Activated CD8-positive, alpha-beta memory T cell treated with anti-CD3 and anti-CD28 coated beads, Interleukin-2, amount 50 U/mL, for 4 hours (primary cell): Measurements from ENCODE around the gene RBM39.
"Not testable (repeated sequence)": the region's sequence is repeated elsewhere in the genome, so short reads cannot be mapped to it uniquely, and the experiment has no call there.

Experiments
- DNase-seq: peaks from one replicate; pipeline ENCODE4 v3.0.0-alpha.2; 2020

Gene RBM39

GRCh38 chr20:35724321-35725230 is 17.5 kb downstream of the RBM39 start:
- DNase-seq = no peak

GRCh38 chr20:35723652-35724320 is 18.3 kb downstream of the RBM39 start:
- not testable (repeated sequence) for DNase-seq

GRCh38 chr20:35723275-35723639 is 18.8 kb downstream of the RBM39 start:
- DNase-seq = not testable (repeated sequence)

GRCh38 chr20:35721621-35722020 is 20.4 kb downstream of the RBM39 start:
- DNase-seq = no peak

- no peak for DNase-seq
Measured at GRCh38 chr20:35721219-35721618, 20.8 kb downstream of the RBM39 start.

- DNase-seq = no peak
Measured at GRCh38 chr20:35720165-35721123, 21.6 kb downstream of the RBM39 start.

GRCh38 chr20:35719717-35720116 is 22.3 kb downstream of the RBM39 start:
- no peak for DNase-seq

GRCh38 chr20:35718972-35719635 is 23.0 kb downstream of the RBM39 start:
- no peak for DNase-seq

GRCh38 chr20:35718321-35718720 is 23.7 kb downstream of the RBM39 start:
- DNase-seq = not testable (repeated sequence)

GRCh38 chr20:35716330-35716729 is 25.7 kb downstream of the RBM39 start:
- DNase-seq = no peak

GRCh38 chr20:35715652-35716051 is 26.4 kb downstream of the RBM39 start:
- DNase-seq = no peak

- no peak for DNase-seq
Measured at GRCh38 chr20:35714127-35714526, 27.9 kb downstream of the RBM39 start.

- not testable (repeated sequence) for DNase-seq
Measured at GRCh38 chr20:35713120-35713519, 28.9 kb downstream of the RBM39 start.

- no peak for DNase-seq
Measured at GRCh38 chr20:35711588-35712209, 30.4 kb downstream of the RBM39 start.

GRCh38 chr20:35710884-35711587 is 31.0 kb downstream of the RBM39 start:
- no peak for DNase-seq

GRCh38 chr20:35710039-35710438 is 32.0 kb downstream of the RBM39 start:
- no peak for DNase-seq

GRCh38 chr20:35709259-35709658 is 32.8 kb downstream of the RBM39 start:
- DNase-seq = no peak

- no peak for DNase-seq
Measured at GRCh38 chr20:35708502-35708901, 33.6 kb downstream of the RBM39 start.

- DNase-seq = not testable (repeated sequence)
Measured at GRCh38 chr20:35706591-35707529, 35.2 kb downstream of the RBM39 start.

- DNase-seq = not testable (repeated sequence)
Measured at GRCh38 chr20:35705894-35706293, 36.2 kb downstream of the RBM39 start.
